ENCODE results near the gene GSAP.
"Not testable (repeated sequence)": the region's sequence is repeated elsewhere in the genome, so short reads cannot be mapped to it uniquely, and the experiment has no call there.

GSAP gene

DNA sequence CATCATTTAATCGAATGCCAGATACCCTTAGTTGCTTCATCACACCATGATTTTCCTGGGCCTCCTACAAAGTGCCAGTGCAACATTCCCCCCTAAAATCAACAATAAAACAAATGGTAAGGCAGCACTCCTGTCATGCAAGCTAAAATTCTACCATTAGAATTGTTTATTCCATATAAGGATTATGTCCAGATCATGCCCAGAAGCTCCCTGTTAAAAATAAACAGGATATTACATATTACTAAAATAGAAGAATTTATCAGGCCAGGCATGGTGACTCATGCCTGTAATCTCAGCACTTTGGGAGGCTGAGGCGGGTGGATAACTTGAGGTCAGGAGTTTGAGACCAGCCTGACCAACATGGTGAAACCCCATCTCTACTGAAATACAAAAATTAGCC lies 140.5 kb downstream of the GSAP start:
- H3K9me3 ChIP-seq (ENCODE audit: control insufficient read depth, insufficient read depth, low read length); H3K9ac ChIP-seq (ENCODE audit: low read depth, low read length): not testable (repeated sequence)

GRCh38 chr7:77271766-77272165 lies 144.4 kb downstream of the GSAP start:
- Histone ChIP-seq H3K9ac (ENCODE audit: low read depth, low read length) (no peak overlapping the region), H3K4me1 (ENCODE audit: insufficient read depth, low read length) (no peaks in the 10 kb centered on the region), H3K9me3 (ENCODE audit: control insufficient read depth, insufficient read depth, low read length) (no peaks in the 10 kb centered on the region), H3K36me3 (ENCODE audit: insufficient read depth, low read length) (no peaks in the 10 kb centered on the region)

More for the DNA sequence above, 140.5 kb downstream of the GSAP start:
- H3K4me1 ChIP-seq (ENCODE audit: insufficient read depth, low read length); H3K36me3 ChIP-seq (ENCODE audit: insufficient read depth, low read length): not testable (repeated sequence)

DNA sequence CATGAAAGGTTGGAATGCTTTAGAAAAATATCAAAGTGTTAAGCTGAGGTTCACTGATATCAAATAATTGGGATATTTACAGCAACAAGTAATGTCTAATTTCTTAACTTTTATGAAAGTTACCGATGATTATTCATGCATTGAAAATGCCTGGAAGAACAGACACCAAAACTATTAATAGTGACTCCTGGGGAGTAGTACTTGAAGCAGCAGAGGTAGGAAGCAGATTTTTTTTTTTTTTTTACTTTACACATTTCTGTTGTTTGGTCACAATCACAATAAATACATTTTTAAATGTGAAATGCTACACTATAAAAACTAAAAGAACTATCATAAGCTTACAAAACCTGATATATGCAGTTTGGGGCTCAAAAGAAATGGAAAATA lies 146.1 kb downstream of the GSAP start:
- Histone ChIP-seq H3K9me3 (ENCODE audit: control insufficient read depth, insufficient read depth, low read length) (no peaks in the 10 kb centered on the region), H3K9ac (ENCODE audit: low read depth, low read length) (no peak overlapping the region), H3K4me1 (ENCODE audit: insufficient read depth, low read length) (no peaks in the 10 kb centered on the region), H3K36me3 (ENCODE audit: insufficient read depth, low read length) (no peaks in the 10 kb centered on the region)

- no peaks in the 10 kb centered on the region for H3K9me3 ChIP-seq (ENCODE audit: control insufficient read depth, insufficient read depth, low read length)
- H3K36me3 ChIP-seq (ENCODE audit: insufficient read depth, low read length): no peaks in the 10 kb centered on the region
- no peak overlapping the region for H3K9ac ChIP-seq (ENCODE audit: low read depth, low read length)
- H3K4me1 ChIP-seq (ENCODE audit: insufficient read depth, low read length): no peaks in the 10 kb centered on the region
Observed at GRCh38 chr7:77269360-77270093, 146.6 kb downstream of the GSAP start.

GRCh38 chr7:77266291-77266794 lies 149.8 kb downstream of the GSAP start:
- H3K4me1 ChIP-seq (ENCODE audit: insufficient read depth, low read length): no peaks in the 10 kb centered on the region

GRCh38 chr7:77265666-77266065 lies 150.5 kb downstream of the GSAP start:
- Histone ChIP-seq H3K9me3 (ENCODE audit: control insufficient read depth, insufficient read depth, low read length) (no peaks in the 10 kb centered on the region), H3K36me3 (ENCODE audit: insufficient read depth, low read length) (no peaks in the 10 kb centered on the region), H3K9ac (ENCODE audit: low read depth, low read length) (no peak overlapping the region), H3K4me1 (ENCODE audit: insufficient read depth, low read length) (no peaks in the 10 kb centered on the region)

More at GRCh38 chr7:77266291-77266794, 149.8 kb downstream of the GSAP start:
- H3K36me3 ChIP-seq (ENCODE audit: insufficient read depth, low read length): no peaks in the 10 kb centered on the region
- H3K9me3 ChIP-seq (ENCODE audit: control insufficient read depth, insufficient read depth, low read length): no peaks in the 10 kb centered on the region
- no peak overlapping the region for H3K9ac ChIP-seq (ENCODE audit: low read depth, low read length)

DNA sequence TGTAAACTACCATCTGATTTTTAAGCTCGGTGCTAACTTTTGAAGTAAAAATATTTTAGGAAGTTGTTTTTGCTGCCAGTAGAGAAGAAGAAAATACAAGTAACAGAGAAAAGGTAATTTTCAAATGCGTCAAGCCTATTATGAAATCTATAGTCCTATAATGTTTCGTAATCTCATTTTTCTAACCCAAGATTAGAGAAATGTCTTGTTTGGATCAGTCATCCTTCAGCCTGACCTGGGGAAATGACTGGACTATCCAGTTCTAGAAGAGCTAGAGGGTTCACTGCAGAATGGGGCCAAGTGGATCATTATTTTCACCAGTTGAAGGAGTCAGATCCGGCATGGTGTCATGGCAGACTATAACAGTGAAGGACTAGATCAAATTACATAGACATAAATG lies 153.8 kb downstream of the GSAP start:
- no peaks in the 10 kb centered on the region for H3K36me3 ChIP-seq (ENCODE audit: insufficient read depth, low read length)
- H3K4me1 ChIP-seq (ENCODE audit: insufficient read depth, low read length): no peaks in the 10 kb centered on the region
- no peaks in the 10 kb centered on the region for H3K9me3 ChIP-seq (ENCODE audit: control insufficient read depth, insufficient read depth, low read length)
- H3K9ac ChIP-seq (ENCODE audit: low read depth, low read length): no peak overlapping the region
